Measurements from ENCODE around the gene GATAD2A.
A peak's percentile ranks its signal among the peaks of the same experiment; 100 is the strongest.
"Not testable (repeated sequence)": the region's sequence is repeated elsewhere in the genome, so short reads cannot be mapped to it uniquely, and the experiment has no call there.

GATAD2A gene

DNA sequence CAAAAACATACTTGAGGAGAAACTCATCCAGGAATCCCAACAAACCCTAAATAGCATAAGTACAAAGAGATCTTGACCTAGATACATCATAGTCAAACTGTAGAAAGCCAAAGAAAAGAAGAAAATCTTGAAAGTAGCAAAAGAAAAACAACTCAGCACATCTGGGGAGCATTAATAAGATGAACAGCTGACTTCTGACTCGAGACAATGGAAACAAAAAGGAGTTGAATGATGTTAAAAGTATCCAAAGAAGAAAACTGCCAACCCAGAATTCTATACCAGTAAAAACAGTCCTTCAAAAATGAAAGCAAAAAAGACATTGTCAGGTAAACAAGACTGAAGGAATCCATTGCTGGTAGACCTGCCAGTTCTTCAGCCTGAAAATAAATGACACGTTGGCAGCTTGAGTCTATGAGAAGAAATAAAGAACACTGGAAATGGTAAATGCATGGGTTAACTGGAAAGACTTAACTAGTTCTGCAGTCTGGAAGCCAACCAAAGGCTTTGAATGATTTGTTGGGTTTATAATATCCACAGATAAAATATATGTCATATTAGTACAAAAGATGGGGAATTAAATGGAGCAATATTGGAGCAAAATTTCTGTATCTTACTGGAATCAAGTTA is 63.1 kb downstream of the GATAD2A start:
- no peak for DNase-seq

DNA sequence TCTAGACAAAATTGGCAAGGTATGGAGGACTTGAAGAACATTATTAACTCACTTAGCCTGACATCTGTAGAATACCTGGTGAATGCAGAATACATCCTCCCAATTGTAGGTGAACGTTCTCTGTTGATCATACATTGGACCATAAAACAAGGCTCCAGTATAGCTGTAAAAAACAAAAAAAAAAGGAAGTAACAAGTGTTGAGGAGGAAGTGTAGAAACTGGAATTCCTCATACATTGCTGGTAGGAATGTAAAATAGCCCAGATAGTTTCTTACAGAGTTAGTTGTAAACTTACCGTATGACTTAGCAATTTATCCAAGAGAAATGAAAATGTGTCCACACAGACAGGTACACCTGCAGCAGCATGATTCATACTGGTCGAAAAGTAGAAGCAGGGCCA is 65.1 kb downstream of the GATAD2A start:
- DNase-seq: no peak

DNA sequence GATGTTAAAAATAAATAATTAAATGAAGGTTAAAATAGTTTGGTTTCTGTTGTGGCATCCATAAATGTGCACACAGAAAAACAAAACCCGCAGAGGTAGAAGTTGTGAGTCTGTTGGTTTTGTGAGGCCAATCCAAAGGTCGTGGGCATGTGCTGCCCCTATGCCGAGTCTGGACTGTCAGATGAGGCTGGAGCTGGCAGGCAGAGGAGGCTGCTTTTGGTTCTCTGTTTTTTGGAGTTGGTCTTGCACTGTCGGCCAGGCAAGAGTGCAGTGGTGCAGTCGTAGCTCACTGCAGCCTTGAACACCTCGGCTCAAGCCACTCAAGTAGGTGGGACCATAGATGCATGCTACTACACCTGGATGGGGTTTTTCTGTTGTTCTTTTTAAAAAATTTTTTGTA is 66.2 kb downstream of the GATAD2A start:
- no peak for DNase-seq

DNA sequence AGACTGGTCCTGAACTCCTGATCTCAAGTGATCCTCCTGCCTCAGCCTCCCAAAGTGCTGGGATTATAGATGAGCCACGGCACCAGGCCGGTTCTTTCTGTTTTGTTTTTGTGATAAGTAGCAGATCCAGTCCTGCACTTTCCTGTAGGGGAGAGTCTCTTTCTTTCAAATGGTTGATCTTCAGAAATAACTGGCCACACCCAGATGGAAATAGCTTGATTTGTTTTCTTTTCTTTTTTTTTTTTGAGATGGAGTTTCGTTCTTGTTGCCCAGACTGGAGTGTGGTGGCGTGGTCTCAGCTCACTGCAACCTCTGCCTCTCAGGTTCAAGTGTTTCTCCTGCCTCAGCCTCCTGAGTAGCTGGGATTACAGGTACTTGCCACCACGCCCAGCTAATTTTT is 66.6 kb downstream of the GATAD2A start:
- DNase-seq: not testable (repeated sequence)

DNA sequence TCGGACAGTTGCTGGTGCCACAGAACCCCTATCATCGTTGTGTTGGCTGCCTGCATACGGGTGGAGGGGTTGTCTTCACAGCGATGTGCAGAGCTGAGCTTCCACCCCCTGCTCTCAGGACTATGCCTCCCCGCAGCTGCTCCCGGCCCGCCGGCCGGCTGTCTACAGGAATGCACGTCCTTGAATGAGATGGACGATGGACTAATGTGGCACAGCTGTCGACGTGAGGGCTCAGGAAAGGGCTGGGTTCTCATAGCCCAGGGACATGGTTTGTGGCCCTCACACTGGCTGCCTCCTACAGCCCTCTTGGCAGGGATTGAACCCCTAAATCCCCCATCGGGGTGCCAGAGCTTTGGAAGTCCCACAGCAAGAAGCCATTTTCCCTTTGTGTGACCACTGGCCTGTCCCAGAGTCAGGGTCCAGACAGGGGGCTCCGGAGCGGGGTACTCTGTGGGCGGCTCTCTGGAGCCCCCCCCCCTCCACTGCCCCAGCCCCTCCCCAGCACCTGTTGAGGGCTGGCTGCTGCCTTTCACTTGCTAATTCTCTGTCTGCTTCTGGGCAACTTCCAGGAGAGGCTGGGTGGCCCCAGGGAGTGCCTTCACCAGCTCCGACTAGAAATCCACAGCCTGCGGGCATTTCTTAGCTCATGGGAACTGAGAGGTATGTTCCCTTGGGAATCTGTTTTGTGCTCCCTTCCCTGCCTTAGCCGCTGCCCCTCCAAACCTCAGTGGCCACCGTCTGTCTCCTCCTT is 69.7 kb downstream of the GATAD2A start:
- DNase-seq: no peak

DNA sequence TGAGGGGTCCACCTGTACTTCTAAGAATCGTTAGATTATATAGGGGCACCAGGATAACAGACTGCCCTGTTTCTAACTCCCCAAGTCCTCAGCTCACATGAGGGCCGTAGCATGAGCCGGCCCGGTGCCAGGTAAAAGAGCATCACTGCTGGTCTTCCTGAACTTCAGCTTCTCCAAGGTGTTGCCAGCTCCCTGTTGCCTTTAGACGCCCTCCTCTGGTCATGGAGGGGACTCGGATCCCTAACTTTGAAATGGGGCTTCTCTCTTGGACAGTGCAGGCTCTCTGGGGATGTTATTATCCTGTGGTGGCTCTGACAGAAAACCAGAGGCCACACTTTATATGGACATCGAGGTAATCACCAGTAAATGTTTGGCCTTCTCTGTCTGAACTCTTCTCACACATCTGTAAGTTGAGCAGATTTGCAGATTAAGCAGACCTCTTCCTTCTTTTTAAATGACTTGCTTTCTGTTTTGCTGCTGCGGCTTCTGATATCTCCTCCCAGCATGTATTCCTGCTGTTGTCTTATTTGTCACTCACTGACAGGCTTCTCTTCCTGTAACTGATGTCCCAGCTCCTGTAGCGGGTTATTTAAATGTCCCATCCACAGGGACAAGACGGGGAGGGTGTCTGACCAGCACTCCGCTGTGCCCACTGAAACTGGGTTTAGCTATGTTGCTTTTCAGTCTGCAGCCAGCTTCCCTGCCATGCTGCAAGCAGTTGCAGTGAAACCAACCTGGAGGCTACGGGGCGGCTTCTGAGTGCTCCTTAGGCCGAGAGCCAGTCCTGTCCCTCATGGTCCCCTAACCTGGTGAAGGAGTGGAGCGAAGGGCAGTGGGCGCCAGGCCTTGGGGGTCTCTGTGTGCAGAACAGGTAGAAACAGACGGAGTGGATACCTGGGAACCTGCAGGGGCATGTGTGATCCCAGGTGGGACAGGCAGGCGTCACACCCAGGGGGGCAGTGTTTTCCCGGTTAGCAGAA is 70.7 kb downstream of the GATAD2A start:
- no peak for DNase-seq

DNA sequence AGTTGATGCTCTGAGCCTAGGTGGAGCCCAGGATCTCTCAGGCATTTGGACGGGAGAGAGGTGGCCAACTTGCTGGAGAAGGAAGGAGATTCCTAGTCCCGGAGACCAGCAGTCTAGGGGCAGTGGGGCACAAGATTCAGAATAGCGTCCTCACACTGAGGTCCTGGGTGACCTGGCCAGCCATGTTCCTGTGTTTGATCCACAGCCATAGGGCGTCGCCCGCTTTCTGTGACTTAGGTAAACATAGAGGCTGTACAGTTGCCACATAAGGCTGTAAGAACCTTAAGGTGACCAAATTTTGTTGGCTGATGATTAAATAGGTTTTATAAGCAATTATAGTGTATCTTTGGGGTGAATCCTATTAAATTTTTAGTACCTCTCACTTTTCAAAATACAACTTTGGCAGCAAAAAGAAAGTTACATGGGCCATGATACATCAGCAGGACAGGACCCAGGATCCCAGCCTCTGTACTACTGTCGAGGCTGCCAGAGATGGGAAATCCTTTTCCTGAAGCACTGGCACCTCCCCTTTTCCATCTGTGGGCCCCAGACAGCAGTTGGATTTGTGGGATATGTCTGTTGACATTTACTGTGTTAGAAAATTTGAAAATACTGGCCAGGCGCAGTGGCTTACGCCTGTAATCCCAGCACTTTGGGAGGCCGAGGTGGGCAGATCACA is 72.4 kb downstream of the GATAD2A start:
- no peak for DNase-seq

DNA sequence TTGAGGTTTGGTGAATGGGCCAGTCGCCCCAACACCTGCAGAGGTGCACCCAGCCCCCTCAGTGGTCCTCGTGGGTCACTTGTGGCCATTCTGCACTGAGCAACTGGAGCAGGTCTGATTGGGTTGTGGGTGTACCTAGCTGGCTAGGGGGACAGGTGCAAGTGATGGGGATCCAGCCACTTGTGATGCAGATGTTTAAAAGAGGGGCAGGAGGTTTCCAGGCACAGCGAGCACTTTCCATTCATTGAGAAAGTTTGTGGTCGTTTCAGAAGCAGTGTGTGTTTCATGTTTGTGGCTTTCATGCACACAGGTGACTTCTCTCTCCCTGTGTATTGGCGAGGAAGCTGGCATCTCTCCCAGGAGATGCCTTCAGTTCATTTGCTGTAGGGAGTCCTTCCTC is 75.2 kb downstream of the GATAD2A start:
- no peak for DNase-seq

DNA sequence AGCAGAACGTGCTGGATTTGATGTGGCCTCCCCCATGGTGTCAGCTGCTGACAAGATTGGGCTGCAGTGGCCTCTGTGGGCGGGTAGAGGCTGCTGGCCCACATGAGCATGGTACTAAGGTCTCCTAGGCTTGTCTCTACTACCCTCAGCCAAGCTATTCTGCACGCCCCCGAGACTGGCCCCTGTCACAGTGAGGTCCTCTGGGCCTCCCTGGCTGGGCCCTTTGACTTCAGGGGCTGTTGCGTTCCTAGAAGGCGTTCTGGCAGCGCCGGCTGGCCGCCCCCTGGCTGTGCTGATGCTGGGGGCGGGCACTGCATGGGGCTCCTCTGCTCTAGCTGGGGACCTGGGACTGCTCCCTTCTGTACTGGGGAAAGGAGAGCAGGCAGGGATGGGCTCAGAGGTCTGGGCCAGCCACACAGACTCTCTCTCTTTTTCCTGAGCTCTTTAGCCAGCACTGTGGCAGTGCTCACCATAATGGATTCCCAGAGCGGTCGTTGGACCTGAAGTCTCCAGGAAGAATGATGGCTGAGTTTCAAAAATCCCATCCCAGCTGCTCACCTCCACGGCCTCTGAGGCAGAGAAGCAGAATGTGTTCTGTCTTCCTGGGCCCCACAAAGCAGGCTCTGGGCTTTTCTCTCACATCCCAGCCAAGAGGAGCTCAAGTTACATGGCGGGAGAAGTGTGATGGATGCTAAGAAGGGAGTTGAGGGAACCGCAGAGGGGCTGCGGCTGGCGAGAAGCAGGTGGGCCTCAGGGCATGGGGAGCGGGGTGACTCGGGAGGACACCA is 77.5 kb downstream of the GATAD2A start:
- DNase-seq: no peak

DNA sequence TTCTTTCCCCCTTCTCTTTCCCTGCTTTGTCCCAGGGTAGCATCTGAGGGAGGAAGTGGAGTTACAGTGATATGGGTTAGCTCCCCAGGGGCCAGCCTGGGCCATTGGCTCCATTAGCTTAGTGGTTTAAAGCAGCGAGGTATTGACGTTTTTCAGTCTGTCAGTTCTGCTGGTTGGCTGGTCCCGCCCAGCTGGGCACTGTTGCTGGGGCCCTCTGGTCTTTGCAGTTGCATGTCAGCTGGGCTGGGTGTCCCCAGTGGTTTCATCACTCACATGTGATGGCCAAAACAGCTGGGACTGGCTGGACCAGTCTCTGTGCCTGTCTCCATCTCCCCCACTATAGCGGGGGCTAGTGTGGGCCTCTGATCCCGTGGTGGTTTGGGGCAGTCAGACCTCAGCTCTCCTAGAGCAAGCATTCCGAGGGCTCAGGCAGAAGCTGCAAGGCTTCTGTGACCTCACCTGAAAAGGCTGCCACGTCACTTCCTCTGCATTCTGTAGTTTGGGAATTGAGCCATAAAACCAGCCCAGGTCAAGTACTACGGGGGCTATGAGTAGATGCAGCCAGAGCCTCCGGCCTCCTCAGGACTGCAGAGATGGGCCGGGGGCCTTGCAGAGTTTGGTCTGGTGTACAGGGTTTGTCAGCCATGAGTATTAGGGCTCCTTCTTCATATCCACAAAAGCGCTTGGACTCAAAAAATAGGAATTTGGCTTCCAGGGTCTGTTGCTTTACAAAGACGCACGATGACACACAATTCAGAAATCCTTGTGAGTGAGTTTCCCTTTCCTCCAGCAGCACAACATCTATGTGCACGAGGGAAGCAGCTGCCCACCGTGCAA is 79.9 kb downstream of the GATAD2A start:
- DNase-seq: no peak

DNA sequence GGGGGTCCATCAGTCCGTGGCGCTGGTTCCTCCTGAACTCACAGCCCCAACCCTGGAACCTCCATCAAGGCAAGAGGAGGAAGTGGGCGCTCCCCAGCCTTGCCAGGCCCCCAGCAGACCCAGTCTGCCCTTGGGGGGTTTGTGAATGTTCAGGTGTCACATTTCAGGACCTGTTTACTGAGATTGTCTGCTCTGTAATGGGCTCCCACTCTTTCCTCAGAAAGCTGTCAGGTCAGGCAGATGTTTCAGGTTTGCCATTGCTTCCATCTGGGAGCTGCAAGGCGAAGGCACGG is 80.5 kb downstream of the GATAD2A start:
- no peak for DNase-seq

DNA sequence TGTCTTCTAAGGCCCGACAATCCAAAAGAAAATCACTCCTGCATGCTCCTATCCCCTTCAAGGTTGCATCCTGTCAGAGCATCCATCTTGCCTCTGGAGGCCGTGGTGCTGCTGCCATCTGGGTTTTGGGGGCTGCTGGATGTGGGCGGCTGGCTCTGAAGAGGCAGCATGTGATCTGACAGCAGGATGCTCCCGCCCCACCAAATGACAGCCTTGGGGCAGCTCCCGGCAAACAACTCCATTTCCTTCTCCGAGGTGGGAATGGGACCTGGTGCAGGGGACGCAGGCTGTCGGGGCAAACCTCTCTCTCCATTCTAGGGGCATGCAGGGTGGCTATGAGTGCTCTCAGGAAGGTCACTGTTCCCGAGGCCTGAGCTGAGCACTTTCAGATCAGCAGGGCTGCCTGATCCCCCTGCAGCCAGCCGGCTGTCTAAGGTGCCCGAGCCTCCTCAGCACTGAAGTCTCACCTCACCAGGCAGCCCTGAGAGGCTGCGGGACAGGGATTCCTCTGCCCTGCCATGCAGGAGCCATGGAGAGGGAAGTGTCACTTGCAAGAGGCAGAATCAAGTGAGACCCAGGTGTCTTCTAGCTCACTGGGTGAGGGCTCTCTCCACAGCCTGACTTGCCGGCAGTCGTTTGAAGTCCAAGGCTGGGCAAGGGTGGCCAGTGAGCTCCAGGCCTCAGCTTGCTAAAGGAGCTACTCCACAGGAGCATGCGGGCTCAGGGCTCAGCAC is 81.0 kb downstream of the GATAD2A start:
- no peak for DNase-seq

DNA sequence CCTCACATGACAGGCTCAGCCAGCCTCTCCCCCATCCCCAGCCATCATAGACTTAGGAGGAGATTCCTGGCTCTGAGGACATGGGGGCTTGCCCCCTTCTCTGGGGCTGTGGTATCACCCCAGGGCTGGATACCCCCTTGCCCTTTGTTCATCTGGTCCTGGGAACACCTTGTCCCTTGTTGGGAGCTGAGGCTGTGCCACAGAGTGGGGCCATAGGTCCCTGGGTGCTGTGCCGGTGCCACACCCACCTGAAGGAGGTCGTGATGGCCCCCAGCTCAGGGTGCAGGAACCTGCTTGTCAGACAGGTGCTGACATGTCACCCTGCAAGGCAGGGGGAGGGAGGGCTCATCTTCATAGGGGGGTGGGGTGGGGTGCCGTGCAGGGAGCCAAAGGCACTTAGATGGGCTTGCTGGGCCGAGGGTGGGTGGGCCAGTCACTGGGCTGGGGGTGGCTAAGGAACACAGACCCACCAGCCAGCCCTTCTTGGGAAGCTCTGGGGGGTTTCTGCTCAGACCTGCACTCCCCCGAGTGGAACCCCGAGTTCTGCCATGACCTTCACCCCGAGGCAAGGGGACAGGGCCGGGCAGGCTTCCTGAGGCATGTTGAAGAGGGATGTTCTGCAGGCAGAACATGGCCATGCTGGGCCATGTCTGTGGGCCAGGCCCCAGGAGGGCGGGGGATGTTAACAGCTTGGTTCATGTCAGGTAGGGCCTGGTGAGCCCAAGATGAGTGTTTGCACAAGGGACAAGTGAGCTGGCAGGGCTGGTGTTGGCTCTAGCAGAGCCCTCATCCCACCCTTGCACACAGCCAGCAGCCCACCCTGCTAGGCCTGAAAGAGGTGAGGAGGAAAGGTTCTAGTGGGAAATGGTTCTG is 81.8 kb downstream of the GATAD2A start:
- DNase-seq: no peak

DNA sequence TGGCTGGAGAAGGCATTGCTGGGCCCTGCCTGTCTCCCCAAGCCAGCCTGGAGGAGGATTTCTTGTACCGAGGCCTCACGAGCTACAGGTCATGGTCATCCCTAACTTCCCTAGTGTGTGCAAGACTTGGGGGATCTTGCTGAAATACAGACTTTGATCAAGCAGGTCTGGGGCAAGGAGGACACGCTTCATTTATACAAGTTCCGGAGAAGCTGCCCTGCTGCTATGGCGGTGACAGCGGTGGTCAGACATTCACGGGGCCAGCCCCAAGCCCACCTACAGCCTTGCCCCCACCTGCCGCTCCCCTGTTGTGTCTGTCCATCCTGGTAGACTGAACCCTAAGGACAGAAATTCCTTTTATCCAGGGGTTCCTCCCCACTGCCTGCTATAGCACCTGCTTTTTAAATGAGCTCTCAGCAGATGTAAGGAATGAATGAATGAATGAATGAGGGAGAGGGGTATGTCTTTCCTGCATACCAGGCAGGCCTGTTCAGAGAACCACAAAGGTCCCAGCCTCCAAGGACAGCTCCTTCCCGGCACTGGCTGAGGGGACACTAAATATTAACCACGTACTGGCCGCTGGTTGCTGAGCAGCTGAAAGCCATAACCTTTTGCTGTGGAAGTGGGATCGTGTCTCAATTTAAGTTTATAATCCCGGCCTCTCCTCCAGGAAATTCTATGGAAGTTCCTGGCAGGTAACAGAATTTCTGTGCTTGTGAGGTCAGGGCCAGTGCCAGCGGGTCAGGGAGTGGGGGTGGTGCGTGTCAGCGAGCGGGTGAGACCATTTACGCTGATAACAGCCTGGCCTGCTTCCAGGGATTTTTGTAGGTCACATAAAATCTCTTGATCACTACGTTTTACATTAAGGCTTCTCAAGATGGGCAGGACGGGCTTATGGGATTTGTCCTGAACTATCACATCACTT is 82.7 kb downstream of the GATAD2A start:
- DNase-seq: no peak

DNA sequence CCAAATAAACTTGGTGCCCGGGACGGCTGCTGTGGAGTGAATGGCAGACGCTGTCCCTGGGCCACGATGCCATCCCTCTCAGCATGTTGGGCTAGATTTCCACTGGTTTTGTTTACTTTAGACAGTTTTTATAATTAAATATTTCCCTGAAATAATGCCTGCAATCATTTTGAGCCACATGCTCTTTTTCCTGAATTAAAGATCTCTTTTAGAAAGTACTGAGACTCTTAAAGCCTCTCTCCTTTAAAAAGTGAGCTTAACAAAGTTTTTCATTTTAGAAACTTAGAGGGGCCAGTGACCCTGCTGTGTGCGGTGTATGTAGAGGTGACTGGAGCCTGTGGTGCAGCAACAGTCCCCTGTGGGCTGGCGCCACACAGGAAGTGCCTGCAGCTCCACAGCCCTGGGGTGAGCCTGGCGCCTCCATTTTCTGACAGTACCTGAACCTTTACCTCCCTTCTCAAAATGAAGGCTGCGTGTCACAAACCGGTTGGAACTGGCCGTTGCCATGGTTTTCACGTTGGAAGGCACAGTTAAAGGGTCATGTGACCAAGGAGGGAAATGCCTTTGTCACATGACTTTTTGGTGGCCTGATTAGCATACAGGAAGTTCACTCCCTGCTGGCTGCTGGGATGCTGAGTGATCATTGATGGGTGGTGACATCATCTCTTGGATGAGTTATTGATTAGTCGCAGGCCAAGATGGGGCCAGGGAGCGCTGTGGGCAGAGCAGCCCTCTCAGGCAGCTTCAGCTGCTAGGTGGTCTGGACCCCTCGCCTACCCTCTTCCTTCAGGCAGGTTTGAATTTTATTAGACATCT is 83.6 kb downstream of the GATAD2A start:
- DNase-seq: peak; percentile 78

DNA sequence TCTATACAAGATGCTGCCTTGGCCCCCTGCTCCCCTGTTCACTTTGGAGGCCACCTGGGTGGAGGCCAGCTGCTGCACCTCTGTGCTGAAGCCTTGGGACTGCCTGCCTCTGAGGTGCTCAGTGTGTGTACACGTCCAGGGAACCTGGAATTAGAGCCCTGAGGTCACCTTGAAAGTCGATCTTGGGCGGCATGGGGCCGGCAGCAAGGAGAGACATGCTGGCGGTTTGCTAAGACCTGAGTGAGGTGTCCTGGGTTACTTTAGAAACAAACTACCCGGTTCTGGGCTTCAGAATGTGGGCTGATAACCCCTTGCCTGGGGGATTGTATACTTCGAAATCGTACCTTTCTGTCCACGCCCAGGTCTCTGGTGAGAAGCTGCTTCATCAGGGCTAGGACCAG is 84.3 kb downstream of the GATAD2A start:
- DNase-seq: no peak

DNA sequence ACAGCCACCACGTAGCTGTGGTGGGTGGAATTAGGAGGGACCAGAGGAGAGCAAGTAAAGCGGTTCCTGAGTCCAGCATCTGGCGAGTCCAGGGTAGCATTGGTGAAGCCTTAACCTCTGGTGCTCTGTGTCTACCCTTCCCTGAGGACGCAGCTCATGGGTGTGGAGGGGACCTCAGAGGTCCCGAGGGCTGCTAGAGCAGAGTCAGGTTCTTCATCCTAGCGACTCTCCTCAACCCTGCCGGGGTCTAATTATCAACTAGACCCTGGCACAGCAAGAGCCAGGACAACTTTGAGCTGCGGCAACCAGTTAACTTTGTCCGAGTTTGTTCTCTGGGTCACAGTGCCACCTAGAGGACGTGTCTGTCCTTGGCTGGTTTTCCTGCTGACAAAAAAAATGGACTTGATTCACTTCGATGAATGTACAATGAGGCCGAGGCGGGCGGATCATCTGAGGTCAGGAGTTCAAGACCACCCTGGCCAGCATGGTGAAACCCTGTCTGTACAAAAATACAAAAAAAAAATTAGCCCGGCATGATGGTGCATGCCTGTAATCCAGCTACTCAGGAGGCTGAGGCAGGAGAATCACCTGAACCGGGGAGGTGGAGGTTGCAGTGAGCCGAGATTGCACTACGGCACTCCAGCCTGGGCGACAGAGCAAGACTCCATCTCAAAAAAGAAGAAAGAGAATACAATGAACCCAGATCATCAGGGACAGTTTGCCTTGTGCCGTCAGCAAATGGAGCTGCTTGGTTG is 84.9 kb downstream of the GATAD2A start:
- DNase-seq: peak; percentile 77
